Measurements from ENCODE around the gene SEMA4B.

- no peak for TF ChIP-seq CTCF (IDR thresholded peaks at IDR 0.05)
- no peak for TF ChIP-seq POLR2A (IDR thresholded peaks at IDR 0.05)
Measured at GRCh38 chr15:90225047-90225446, 23.9 kb downstream of the SEMA4B start.

Measured in body of pancreas (tissue), 4 donors.